HuH-7.5 (cell line): ENCODE measurements around the gene NRXN2.

Experiments used
- DNase-seq: peaks from one replicate; pipeline ENCODE4 v3.0.0; 2011; ENCODE audit warnings: low spot score

NRXN2 gene

DNA sequence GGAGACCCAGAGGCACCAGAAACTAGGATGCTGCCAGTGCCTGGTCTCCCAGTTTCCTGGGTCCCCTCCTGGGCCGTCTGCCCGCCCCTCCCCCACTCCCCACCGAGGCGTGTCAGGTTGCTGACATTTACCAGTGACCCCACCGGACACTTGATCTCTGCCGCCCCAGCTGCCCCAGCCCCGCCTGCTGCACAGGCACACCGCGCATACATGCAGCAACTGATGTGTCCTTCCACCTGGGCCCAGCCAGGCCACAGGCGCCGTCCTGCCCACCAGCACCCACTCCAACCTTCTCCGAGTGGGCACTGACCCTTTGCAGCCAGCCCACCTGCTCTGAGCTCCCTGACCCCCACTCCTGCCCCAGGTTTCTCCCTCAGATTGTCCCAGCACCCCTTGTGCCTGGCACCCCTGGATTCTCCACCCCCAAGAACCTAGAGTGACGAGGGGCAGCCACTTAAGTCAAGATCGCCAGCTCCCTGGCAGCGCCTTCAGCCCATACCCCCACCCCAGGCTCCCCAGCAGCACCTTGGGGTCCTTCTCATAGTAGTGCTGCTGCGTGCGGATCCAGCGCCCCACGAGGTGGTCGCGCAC, 36.2 kb upstream of the NRXN2 start:
- no peak for DNase-seq

DNA sequence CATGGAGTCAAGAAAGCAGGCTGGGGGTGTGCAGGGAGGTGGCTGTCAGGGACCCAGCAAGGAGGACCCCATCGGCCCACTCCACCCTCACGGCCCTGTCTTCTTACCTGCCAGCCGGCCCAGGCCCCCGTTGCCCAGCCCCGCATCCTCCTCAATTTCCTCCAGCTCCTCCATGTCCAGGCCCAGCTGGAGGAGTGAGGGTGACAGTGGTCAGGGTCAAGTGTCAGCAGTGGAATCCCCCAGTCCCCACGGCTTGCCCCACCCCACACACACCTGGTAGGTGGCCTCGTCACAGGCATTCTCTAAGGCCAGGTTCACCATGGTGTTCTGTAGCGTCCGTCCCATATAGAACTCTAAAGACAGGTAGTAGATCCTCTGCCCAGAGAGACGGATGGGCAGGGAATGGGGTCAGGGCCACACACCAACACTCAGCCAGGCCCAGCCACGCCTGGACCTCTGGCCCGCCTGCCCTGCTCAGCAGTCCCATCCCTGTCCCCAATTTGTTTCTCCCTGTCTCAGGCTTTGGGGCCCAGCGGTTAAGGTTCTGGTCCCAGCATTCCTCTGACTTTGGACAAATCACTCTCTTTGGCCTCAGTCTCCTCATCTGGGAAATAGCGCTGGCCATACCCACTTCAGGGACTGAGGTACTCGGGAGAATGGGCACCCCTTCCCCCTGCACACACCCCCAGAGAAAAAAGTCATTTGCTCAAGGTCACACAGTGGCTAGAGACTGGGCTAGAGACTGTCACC, 35.5 kb upstream of the NRXN2 start:
- no peak for DNase-seq

DNA sequence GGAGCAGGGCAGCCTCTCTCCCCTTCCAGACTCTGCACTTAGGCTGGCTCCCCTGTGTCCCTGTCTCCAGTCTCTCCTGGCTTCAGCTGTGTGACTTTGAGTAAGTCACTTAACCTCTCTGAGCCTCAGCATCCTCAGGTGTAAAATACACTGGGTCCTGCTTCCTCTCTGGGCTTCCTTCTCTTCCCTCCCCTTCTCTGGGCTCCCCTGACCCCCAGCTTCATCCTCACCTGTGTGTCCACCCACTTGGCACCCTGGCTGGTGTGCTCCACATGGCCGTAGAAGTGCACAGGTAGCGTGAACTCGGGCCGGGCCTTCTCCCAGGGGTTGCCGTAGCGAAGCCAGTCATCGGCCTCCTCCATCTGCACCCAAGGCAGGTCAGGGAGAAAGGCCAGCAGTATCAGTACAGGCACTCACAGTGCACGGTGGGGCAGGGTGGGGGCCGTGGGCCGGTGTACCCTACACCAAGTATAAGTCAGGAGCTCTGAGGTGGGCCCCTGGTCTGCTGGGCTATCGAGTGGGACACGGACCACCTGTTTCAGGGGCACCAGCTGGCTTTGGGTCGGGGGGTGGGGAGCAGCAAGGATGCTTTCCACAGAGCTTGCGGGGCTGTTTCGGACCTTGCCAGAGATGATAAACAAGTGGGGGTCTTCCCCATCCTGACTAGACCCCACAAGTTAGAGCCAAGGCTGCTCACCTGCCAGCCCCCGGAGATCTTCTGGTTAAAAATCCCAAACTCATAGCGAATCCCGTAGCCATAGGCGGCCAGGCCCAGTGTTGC, 34.7 kb upstream of the NRXN2 start:
- no peak for DNase-seq

DNA sequence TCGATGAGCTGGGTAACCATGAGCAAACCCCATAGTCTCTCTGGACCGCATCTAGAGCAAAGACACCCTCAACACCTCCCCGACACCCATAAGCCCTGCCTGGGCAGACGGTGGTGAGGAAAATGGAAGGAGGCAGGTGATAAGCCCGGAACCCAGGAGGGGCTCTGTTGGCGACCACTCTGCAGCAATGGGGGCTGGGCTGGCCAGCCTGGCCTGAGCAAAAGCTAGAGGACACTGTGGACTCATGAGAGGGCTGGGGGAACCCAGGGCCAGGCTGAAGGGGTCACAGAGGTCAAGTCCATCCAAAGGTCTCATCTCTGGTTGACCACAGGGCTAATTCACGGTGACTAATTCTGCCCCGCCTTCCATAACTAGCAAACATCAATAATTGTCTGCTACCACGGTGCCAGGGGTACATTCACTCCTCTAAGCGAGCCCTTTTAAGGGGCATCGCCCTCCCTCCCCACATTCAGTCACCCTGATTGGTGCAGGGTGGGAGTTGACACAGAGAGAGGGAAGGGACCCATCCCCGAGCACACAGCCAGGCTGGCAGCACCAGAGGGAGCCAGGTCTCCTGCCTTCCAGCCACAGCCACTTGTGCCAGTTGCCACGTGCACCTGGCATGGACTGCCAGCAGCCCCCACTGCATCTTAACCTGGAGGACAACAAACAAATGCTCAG, 32.8 kb upstream of the NRXN2 start:
- no peak for DNase-seq

DNA sequence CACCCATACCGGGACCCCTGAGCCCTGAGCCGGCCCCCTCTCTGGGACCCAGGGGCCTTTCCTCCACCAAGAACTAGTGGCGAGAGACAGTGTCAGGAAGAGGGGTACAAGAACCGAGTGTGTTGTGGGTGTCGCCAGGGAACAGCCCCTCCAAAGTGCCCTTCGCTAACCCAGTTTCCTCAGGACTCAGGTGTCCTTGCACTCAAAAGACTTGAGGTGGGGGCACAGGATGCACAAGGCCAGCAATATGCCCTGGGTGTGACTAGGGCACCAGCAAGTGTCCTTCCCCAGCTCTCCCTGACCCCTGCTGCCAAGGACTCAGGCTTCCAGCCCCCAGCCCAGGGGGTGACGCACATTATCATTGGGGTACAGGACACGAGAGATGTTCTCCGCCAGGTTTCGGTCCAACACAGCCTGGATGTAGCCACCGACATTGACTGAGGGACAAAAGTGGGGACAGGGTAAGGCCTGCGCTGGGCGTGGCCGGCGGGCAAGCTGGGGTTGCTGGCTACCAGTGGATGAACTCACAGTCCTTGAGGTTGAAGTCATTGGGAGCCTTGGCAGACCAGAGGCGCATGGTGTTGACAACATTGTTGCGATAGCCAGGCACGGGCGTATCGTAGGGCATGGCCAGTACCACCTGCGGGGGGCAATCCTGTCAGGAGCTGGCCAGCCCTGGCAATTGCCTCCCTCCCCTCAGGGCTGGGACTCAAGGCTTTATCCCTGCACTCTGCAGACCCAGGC, 32.1 kb upstream of the NRXN2 start:
- no peak for DNase-seq

DNA sequence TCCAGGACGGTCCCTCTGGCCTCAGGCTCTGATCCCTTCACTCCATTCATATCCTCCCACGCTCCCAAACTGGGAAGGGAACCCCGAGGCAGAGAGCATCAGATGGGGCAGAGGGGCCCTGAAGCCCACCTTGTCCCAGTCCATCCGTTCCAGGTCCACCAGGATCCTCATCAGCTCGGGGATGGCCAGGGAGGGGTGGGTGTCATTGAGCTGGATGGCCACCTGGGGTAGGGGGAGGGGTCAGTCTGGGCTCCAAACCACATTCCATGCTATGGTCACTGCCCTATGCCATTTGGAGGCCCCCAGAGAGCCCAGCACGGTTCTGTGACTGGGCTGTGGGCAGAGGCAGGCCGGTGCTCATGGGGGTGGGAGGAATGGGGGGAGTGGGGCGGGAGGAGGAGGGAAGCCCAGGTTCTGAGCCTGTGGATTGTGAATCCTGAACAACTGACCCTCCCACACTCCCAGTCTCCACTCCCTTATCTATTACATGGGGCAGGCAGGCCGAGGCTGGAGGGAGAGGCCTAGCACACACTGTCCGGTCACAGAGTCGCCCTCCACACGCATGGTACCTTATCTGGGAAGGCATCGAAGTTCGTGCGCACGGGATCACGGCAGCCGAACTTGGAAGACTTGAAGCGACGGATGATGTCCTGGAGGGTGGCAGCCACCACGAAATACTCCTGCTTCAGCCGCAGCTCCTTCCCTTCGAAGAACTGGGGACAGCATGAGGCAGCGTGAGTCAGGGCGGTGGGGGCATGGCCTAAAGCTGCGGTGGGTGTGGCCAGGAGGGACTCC, 31.3 kb upstream of the NRXN2 start:
- DNase-seq, result no peak

DNA sequence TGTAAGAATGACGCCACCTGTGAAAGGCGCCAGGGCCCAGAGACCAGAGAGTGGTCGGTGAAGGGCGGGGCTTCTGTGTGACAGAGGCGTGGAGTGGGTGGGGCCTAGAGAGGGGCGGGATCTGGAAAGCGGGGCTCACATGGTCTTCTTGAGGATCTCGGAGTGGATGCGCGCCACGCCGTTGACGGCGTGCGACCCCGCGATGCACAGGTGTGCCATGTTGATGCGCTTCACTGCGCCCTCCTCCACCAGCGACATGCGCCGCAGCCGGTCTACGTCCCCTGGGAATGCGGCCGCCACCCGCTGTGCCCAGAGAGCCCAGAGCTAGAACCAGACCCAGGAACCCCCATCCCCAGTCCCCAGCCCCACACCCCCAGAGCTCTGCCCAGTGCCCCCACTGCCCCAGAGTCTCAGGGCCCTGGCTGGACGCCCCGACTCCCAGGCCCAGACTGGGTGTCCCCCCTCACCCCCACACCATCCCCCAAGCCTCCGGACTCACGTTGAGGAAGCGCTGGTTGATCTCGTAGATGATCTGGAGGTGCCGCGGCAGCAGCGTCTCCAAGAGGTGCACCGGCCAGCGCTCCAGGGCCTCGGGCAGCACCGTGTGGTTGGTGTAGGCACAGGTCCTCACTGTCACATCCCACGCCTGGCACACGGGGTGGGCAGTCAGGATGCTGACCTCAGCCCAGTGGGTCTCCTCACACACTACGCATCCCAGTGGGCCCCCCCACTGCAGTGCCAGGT, 30.6 kb upstream of the NRXN2 start:
- no peak for DNase-seq

DNA sequence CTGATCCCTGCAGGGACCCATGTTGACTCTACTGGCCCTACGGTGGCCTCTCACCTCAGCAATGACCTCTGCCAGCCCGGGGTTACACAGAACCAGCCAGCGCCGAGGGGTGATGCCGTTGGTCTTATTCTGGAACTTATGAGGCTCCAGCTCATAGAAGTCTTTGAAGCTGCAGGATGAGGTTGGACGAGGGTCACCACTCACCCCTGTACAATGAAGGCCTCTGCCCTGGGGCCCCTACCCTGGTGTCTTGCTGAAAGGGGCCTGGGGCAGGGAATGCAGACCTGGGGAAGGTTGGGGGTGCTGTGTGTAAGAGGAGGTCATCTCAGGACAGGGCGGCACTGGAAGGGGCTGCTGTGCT, 30.0 kb upstream of the NRXN2 start:
- no peak for DNase-seq

DNA sequence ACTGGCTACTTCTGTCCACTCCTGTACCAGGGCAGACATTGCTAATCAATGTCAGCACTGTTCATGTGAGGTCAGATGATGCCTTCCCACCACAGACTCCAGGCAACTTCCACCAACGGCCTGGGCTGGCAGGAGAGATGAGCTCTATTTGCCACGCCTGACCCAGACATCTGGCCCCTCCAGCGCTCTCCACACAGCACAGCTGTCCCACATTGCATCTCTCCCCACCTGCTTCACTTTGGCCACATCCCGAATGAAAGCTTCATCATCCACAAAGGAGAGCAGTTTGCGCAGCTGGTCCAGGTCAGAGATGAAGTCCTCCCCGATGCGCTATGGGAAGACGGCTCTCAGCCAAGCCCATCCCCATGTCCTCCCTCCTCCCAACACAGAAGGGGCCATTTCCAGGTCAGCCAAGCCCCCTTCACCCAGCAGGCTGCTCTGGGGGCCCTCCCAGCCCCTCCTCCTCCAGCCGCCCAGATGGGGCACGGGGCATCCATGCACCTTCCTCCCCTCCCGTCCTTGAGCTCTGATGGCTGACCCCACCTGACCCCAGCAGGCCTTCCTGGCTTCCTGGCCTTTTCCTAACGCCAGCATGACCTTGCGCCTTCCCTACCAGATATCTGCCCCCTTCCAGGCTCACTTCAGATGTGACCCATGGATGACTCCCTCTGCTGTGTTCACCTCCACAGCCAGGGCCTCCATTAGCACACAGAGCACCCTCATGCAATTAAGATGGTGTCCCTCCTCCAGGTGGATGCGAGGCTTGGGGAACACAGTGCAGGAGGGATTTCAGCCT, 29.4 kb upstream of the NRXN2 start:
- no peak for DNase-seq

DNA sequence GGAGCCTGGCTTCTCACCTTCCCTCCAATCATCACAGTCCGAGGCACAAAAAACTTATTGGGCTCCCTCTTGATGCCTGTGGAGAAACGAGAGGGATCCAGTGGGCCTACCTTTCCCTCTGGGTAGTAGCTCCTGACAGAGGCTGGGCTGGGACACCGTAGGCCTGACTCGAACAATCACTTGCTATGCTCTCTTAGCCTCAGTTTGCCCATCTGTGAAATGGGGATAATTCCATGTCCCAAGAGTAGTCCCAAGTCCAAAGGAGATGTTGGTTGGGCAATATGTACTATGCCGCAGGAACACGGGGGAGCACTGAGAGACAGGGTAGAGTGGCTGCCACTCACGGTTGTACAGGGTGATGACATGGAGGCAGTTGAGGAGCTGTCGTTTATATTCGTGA, 28.6 kb upstream of the NRXN2 start:
- no peak for DNase-seq

DNA sequence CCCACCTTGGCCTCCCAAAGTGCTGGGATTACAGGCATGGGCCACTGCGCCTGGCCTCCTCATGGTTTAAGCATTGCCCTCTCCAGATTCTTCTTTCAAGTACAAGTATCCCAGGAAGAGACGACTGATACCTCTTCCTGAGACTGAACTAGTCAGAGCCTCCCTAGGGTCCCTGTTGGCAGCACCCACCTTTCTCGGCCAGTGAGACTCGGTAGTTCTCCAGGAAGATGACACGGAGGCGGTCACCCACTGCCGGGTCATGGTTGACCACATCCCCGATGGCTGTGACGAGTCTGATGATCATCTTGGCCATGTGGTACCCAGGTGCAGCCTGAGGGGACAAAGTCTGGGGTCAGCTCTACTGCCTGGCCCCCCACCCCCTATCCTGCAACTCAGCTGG, 28.1 kb upstream of the NRXN2 start:
- no peak for DNase-seq

DNA sequence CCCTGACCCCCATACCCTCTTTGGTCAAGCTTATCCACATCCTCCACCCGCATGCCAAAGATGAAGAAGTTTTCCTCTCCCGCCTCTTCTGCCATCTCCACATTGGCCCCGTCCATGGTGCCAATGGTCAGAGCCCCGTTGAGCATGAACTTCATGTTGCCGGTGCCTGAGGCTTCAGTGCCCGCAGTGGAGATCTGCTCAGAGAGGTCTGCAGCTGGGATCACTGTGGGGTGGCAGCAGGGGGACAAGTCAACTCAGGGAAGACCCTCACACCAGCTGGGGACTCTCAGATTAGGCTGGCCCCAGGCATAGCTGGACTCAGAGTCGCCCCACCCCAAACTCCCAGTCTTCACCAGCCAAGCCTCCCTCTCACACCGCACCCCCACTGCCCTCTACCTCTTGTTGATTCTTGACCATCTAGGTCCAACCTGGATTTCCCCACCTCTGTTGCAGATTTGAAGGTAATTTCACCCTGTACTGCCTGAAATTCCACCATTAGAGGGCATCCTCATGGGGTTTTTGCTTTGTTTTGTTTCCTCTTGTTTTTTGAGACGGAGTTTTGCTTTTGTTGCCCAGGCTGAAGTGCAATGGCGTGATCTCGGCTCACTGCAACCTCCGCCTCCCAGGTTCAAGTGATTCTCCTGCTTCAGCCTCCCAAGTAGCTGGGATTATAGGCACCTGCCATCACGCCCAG, 27.5 kb upstream of the NRXN2 start:
- DNase-seq, result no peak

DNA sequence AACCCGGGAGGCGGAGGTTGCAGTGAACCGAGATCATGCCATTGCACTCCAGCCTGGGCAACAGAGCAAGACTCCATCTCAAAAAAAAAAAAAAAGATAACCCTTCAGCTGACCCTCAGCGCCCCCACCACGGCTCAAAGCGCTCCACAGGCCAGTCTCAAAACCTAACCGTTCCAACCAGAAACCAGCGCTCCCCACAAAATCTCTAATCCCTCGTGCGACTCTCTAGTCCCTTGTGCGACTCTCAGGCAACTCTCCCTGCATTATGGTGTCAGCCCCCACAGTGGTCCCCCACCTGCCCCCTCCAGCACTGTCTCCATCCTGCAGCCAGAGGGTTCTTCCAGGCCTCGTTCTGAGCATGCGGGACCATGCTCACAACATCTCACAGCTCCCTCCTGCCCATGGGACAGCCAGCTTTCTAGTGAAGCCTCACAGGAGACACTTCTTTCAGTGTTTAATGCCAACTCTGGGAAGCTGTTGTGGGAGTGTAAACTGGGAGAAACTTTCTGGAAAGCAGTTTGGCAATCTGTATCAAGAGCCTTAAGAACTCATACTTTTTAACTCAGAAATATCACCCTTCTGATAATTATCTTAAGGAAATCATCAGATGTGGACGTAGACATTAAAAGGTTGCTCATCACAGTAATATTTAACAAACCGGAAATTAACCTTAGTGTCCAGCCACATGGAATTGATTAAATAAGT, 25.1 kb upstream of the NRXN2 start:
- DNase-seq, result no peak

DNA sequence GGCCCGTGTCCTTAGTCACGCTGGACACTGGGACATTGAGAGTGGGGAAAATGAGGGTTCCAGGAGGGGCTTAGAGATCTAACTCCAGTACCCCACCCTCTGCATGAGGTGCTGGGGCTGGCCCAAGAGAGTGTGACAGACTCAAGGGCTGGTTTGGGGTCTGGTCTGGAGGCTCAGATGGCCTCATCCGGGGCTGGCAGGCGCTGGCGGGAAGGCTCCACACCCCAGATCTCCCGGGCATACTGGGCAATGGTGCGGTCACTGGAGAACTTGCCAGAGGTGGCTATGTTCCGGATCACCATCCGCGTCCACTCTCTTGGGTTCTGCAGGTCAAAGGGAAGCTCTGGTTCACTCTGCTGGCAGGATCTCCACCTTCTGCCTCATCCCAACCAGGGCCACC, 23.5 kb upstream of the NRXN2 start:
- DNase-seq, result no peak

DNA sequence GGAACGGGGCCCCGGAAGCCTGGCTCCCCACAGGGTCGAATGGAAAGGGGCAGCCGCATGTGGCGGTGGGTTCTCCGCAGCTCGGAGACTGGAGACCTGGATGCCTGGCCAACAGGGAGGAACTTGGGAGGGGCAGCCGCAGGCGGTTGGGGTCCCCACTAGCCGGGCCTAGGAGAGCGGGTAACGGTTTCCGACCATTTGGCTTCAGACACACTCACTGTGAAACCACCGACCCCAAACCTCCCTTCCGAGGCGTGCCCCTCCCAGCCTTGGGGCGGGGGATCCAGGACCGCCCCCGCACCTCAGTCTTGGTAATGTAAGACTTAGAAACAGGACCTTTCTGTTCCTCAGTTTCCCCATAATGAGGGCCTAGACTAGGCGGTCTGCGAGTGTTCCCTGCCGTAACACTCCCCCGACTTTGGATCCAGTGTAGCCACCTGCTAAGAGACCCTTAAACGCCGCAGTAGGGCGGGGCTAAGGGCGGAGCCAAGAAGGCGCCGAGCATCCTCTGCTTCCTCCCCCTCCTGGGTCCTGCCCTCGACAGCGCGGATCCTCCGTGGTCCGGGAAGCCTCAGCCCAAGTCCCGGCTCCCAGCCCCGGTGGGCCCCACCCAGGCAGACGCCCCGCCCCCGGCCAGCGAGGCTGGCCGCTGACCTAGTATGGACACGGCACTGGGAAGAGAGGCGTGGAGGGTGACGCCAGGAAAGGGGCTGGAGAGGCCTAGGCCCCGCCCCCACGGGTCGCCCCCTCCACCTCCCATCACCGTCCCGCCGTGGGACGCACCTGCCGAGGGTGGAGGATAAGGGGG, 22.7 kb upstream of the NRXN2 start:
- DNase-seq, result no peak

DNA sequence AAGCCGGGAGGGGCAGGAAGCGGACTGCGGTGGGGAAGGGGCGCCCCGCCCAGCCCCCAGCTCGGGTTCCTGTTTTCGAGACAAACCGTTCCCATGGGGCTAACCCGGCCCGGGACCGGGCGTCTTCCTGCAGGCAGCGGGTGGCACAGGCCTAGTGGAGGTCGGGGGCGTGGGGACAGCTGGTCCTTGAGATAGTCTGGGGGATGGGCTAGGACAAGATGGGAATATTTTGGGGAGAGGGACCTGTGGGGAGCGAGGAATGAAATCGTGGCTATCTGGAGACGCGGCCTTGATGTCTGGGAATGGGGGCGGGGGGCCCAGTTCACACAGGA, 22.2 kb upstream of the NRXN2 start:
- DNase-seq, result no peak

DNA sequence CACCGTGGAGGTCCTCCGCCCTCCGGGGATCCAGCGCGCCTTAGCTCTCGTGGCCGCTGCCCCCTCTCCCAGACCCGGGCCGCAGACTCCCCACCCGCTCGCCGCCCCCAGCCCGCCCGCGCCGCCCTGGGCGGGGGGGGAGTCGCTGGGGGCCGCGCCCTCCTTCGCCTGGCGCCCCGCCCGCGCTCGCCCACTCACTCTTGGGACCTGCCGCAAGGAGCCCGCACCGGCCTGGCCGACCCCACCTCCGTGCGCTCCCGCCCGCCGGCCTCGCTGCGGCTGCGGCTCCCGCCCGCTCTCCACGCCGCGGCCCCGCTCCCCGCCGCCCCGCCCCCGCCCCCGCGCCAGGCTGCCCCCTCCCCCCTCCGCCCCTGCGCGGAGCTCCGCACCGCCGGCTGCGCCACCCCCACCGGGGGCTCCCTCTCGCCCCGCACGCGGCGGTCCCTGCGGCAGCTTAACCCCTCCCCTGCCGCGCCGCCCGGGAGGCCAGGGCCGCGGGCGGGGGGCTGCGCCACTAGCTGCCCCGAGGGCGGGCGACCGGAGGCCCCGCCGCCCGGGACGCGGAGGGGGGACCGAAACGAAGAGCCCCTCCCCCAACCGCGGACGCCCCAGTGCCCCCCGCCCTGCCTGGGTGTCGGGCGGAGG, 21.7 kb upstream of the NRXN2 start:
- DNase-seq, result no peak
